ENCODE measurements around the gene HERPUD2.
A peak's percentile ranks its signal among the peaks of the same experiment; 100 is the strongest.
"Not testable (repeated sequence)": the region's sequence is repeated elsewhere in the genome, so short reads cannot be mapped to it uniquely, and the experiment has no call there.

The HERPUD2 gene

GRCh38 chr7:35700333-35700732 lies 5.4 kb upstream of the HERPUD2 start:
- Mint-ChIP-seq H3K4me1 (peaks cover 23% of the 10 kb centered on the region), H3K36me3 (peaks cover 8% of the 10 kb centered on the region), H3K27me3 (no peaks in the 10 kb centered on the region), H3K27ac (no peak overlapping the region), H3K9me3 (no peaks in the 10 kb centered on the region), H3K4me3 (no peak overlapping the region)
- ATAC-seq, result no peak

DNA sequence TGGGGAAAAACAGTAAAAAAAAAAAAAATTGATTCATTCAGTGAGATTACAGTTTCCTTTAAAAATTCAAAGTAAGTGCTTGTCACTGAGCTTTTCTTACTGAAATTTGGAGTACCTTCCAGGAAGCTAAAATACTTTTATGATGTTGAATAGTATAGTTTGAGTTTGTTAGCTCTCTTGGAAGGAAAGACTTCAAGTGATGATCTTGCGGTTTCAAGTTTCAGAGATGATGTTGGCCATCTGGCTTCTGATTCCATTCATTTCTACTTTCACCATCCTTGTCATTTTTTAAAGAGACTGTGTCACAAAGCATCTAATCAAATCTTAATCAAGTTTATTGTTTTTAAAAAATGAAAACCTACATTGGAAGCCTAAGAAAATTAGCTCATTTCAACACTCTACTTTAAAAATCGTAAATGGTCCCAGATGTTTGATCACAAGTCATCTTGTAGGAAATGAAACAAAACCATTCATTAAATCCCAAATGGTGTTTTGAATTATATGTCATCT lies 4.9 kb upstream of the HERPUD2 start:
- no peak overlapping the region for H3K27ac Mint-ChIP-seq
- H3K9me3 Mint-ChIP-seq, result no peaks in the 10 kb centered on the region
- H3K27me3 Mint-ChIP-seq, result no peaks in the 10 kb centered on the region
- H3K4me1 Mint-ChIP-seq, result peaks cover 24% of the 10 kb centered on the region
- ATAC-seq, result no peak
- no peak overlapping the region for H3K4me3 Mint-ChIP-seq
- H3K36me3 Mint-ChIP-seq, result peaks cover 8% of the 10 kb centered on the region

GRCh38 chr7:35698382-35698781 lies 3.4 kb upstream of the HERPUD2 start:
- ATAC-seq, H3K36me3 Mint-ChIP-seq, H3K9me3 Mint-ChIP-seq, H3K27me3 Mint-ChIP-seq, H3K27ac Mint-ChIP-seq, H3K4me3 Mint-ChIP-seq: not testable (repeated sequence)
- H3K4me1 Mint-ChIP-seq, result peaks cover 31% of the 10 kb centered on the region

DNA sequence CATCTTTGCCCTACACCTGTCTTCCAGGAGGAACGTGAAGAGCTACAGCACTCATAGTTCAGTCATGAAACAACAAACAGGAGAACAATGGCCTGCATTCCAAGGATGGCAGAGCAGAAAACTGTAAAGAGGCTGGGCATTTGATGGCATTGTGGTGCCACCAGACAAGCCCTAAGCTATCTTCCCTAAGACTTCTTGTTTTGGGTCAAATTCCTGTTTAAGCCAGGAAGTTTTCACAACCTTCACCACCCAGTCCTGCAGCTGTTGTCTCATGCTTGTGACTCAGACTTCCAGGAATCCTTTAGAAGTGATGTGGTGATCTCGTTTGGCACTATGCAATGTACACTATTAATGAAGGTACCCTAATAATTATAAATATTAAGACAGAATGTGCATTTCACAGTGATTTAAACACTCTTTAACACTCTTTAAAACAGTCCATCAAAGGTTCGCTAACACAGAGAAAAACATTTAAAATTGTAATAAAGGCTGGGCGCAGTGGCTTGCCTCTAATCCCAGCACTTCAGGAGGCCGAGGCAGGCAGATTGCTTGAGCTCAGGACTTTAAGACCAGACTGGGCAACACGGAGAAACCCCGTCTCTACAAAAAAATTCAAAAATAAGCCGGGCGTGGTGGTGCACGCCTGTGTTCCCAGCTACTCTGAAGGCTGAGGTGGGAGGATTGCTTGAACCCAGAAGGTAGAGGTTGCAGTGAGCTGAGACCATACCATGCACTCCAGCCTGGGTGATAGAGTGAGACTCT lies 2.7 kb upstream of the HERPUD2 start:
- no peak for ATAC-seq
- Mint-ChIP-seq H3K4me1 (peaks cover 39% of the 10 kb centered on the region), H3K27ac (no peak overlapping the region)

GRCh38 chr7:35695987-35696386 lies 1.1 kb upstream of the HERPUD2 start:
- Mint-ChIP-seq H3K4me1 (peaks cover 51% of the 10 kb centered on the region), H3K4me3 (peak overlapping the region; percentile 99), H3K27ac (peak overlapping the region; percentile 94), H3K36me3 (peaks cover 8% of the 10 kb centered on the region), H3K27me3 (no peaks in the 10 kb centered on the region), H3K9me3 (no peaks in the 10 kb centered on the region)
- ATAC-seq, result no peak

More for the DNA sequence above, 2.7 kb upstream of the HERPUD2 start:
- H3K9me3 Mint-ChIP-seq, result no peaks in the 10 kb centered on the region
- peaks cover 8% of the 10 kb centered on the region for H3K36me3 Mint-ChIP-seq
- H3K27me3 Mint-ChIP-seq, result no peaks in the 10 kb centered on the region
- H3K4me3 Mint-ChIP-seq, result no peak overlapping the region

GRCh38 chr7:35695473-35695850 lies 527 bp upstream of the HERPUD2 start:
- Mint-ChIP-seq H3K4me1 (peaks cover 53% of the 10 kb centered on the region), H3K9me3 (no peaks in the 10 kb centered on the region), H3K4me3 (peak overlapping the region; percentile 99), H3K36me3 (peaks cover 8% of the 10 kb centered on the region), H3K27ac (peak overlapping the region; percentile 94), H3K27me3 (no peaks in the 10 kb centered on the region)
- peak; percentile 17 for ATAC-seq

- no peaks in the 10 kb centered on the region for H3K9me3 Mint-ChIP-seq
- no peaks in the 10 kb centered on the region for H3K27me3 Mint-ChIP-seq
- peak overlapping the region; percentile 99 for H3K4me3 Mint-ChIP-seq
- H3K4me1 Mint-ChIP-seq, result peaks cover 64% of the 10 kb centered on the region
- H3K36me3 Mint-ChIP-seq, result peaks cover 8% of the 10 kb centered on the region
- peak; percentile 48 for ATAC-seq
- H3K27ac Mint-ChIP-seq, result peak overlapping the region; percentile 94
Measured at GRCh38 chr7:35694161-35694783, 663 bp downstream of the HERPUD2 start.

GRCh38 chr7:35691827-35692307 lies 3.1 kb downstream of the HERPUD2 start:
- H3K4me1 Mint-ChIP-seq, result peaks cover 75% of the 10 kb centered on the region
- no peaks in the 10 kb centered on the region for H3K27me3 Mint-ChIP-seq
- H3K27ac Mint-ChIP-seq, result peak overlapping the region; percentile 31
- peak overlapping the region; percentile 99 for H3K4me3 Mint-ChIP-seq
- H3K36me3 Mint-ChIP-seq, result peaks cover 4% of the 10 kb centered on the region
- no peak for ATAC-seq
- H3K9me3 Mint-ChIP-seq, result no peaks in the 10 kb centered on the region

GRCh38 chr7:35691366-35691765 lies 3.6 kb downstream of the HERPUD2 start:
- no peaks in the 10 kb centered on the region for H3K27me3 Mint-ChIP-seq
- H3K27ac Mint-ChIP-seq, result peak overlapping the region; percentile 31
- H3K4me3 Mint-ChIP-seq, result peak overlapping the region; percentile 99
- H3K9me3 Mint-ChIP-seq, result no peaks in the 10 kb centered on the region
- peaks cover 70% of the 10 kb centered on the region for H3K4me1 Mint-ChIP-seq
- ATAC-seq, result no peak
- no peaks in the 10 kb centered on the region for H3K36me3 Mint-ChIP-seq

GRCh38 chr7:35690614-35691013 lies 4.3 kb downstream of the HERPUD2 start:
- Mint-ChIP-seq H3K27ac (peak overlapping the region; percentile 31), H3K4me3 (peak overlapping the region; percentile 99), H3K4me1 (peaks cover 62% of the 10 kb centered on the region)
- not testable (repeated sequence) for ATAC-seq, H3K9me3 Mint-ChIP-seq, H3K27me3 Mint-ChIP-seq, H3K36me3 Mint-ChIP-seq

GRCh38 chr7:35685781-35686180 lies 9.2 kb downstream of the HERPUD2 start:
- Mint-ChIP-seq H3K36me3 (peaks cover 27% of the 10 kb centered on the region), H3K4me3 (no peak overlapping the region), H3K27ac (no peak overlapping the region), H3K4me1 (peaks cover 51% of the 10 kb centered on the region), H3K27me3 (no peaks in the 10 kb centered on the region), H3K9me3 (no peaks in the 10 kb centered on the region)
- no peak for ATAC-seq

- H3K27me3 Mint-ChIP-seq, result no peaks in the 10 kb centered on the region
- H3K4me3 Mint-ChIP-seq, result no peak overlapping the region
- no peak overlapping the region for H3K27ac Mint-ChIP-seq
- no peak for ATAC-seq
- H3K9me3 Mint-ChIP-seq, result no peaks in the 10 kb centered on the region
- peaks cover 55% of the 10 kb centered on the region for H3K4me1 Mint-ChIP-seq
- peaks cover 32% of the 10 kb centered on the region for H3K36me3 Mint-ChIP-seq
Measured at GRCh38 chr7:35681231-35682029, 13.5 kb downstream of the HERPUD2 start.

- no peak overlapping the region for H3K27ac Mint-ChIP-seq
- no peak for ATAC-seq
- H3K36me3 Mint-ChIP-seq, result peaks cover 32% of the 10 kb centered on the region
- no peaks in the 10 kb centered on the region for H3K27me3 Mint-ChIP-seq
- H3K4me1 Mint-ChIP-seq, result peaks cover 64% of the 10 kb centered on the region
- H3K9me3 Mint-ChIP-seq, result no peaks in the 10 kb centered on the region
- no peak overlapping the region for H3K4me3 Mint-ChIP-seq
Measured at GRCh38 chr7:35680403-35681013, 14.4 kb downstream of the HERPUD2 start.

DNA sequence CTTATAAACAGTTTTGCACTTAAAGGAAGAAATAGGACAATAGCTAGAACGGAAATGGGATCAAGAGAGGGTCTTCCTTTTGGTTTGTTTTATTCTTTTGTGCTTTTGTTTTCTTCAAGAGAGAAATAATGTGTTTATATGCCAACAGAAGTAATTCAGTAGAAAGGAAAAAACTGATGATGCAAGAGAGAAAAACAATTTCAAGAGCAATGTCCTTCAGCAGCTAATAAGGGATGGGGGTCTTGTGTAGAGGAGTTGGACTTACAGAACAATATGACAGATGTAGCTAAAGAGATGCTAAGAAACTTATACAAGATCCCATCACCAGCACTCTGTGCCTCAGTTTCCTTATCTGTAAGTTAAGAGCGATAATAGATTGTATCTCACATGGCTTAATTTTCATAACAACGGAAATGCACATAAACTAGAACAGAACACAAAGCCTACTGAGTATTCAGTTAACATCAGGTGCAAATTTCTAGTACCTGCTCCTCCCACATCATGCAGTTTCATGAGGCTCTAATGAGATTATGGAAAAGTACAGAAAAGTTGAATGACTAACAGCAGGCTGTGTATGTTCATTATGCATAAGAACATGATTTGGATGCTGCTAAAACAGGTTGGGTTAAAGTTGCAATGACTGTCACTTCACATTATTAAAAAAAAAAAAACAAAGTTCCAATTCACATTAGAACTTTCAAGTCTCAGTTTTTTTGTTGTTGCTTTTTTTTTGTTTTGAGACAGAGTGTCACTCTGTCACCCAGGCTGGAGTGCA lies 17.2 kb downstream of the HERPUD2 start:
- H3K4me1 Mint-ChIP-seq, result peaks cover 57% of the 10 kb centered on the region
- ATAC-seq, result no peak
- H3K36me3 Mint-ChIP-seq, result peaks cover 17% of the 10 kb centered on the region
- H3K27ac Mint-ChIP-seq, result no peak overlapping the region
- H3K9me3 Mint-ChIP-seq, result no peaks in the 10 kb centered on the region
- H3K27me3 Mint-ChIP-seq, result no peaks in the 10 kb centered on the region
- H3K4me3 Mint-ChIP-seq, result no peak overlapping the region
